HEK293T (cell line): Measurements from ENCODE around the gene GRIN2C.

Experiments used
- CTCF ChIA-PET: fragments of 350-600 bp; formaldehyde crosslinking; extraction: SDS; loops from one replicate; lab custom pipeline; 2021; ENCODE audit warnings: antibody characterized with exemption, inconsistent platforms; lab: Yijun Ruan, JAX
- POLR2A ChIA-PET: fragments of 350-600 bp; formaldehyde crosslinking; extraction: SDS; loops from one replicate; lab custom pipeline; 2020; ENCODE audit warnings: antibody characterized with exemption, inconsistent platforms; lab: Yijun Ruan, JAX
- DNase-seq: peaks from one replicate; pipeline ENCODE4 v3.0.0; 2012; ENCODE audit warnings: mixed read lengths; ENCODE audit errors: extremely low spot score
- ARNT ChIP-seq: fragments of 450-650 bp; IDR thresholded peaks from 2 replicates; pipeline ENCODE4 v1.6.1; 2017; ENCODE audit warnings: mild to moderate bottlenecking
- BHLHE40 ChIP-seq: fragments of 450-650 bp; IDR thresholded peaks from 2 replicates; pipeline ENCODE4 v1.6.1; 2016; ENCODE audit warnings: mild to moderate bottlenecking, moderate library complexity, borderline replicate concordance
- CTBP1 ChIP-seq: fragments of 450-650 bp; IDR thresholded peaks from 2 replicates; pipeline ENCODE4 v1.6.1; 2016; ENCODE audit warnings: borderline replicate concordance
- ELF4 ChIP-seq: fragments of 450-650 bp; IDR thresholded peaks from 2 replicates; pipeline ENCODE4 v1.6.1; 2017; ENCODE audit warnings: antibody characterized with exemption
- FOXA1 ChIP-seq: fragments of 450-650 bp; IDR thresholded peaks from 2 replicates; pipeline ENCODE4 v1.6.1; 2016; ENCODE audit warnings: mild to moderate bottlenecking
- FOXK2 ChIP-seq: fragments of 450-650 bp; IDR thresholded peaks from 2 replicates; pipeline ENCODE4 v1.6.1; 2016; ENCODE audit warnings: mild to moderate bottlenecking
- FOXM1 ChIP-seq: fragments of 450-650 bp; IDR thresholded peaks from 2 replicates; pipeline ENCODE4 v1.6.1; 2017; ENCODE audit warnings: mild to moderate bottlenecking, borderline replicate concordance
- HDGF ChIP-seq: fragments of 450-650 bp; IDR thresholded peaks from 2 replicates; pipeline ENCODE4 v1.6.1; 2017; ENCODE audit warnings: antibody characterized with exemption, borderline replicate concordance
- L3MBTL2 ChIP-seq: fragments of 450-650 bp; conservative IDR thresholded peaks from 2 replicates; pipeline ENCODE4 v1.6.1; 2016; ENCODE audit warnings: mild to moderate bottlenecking
- LEF1 ChIP-seq: fragments of 450-650 bp; IDR thresholded peaks from 2 replicates; pipeline ENCODE4 v1.6.1; 2017; ENCODE audit warnings: mild to moderate bottlenecking, borderline replicate concordance
- NFRKB ChIP-seq: fragments of 450-650 bp; IDR thresholded peaks from 2 replicates; pipeline ENCODE4 v1.6.1; 2016; ENCODE audit warnings: mild to moderate bottlenecking, moderate library complexity
- SP1 ChIP-seq: fragments of 450-650 bp; IDR thresholded peaks from 2 replicates; pipeline ENCODE4 v1.6.1; 2017
- SUZ12 ChIP-seq: fragments of 450-650 bp; IDR thresholded peaks from 2 replicates; pipeline ENCODE4 v1.6.1; 2016; ENCODE audit warnings: mild to moderate bottlenecking
- TARDBP ChIP-seq: fragments of 450-650 bp; IDR thresholded peaks from 2 replicates; pipeline ENCODE4 v1.6.1; 2016
- ZNF384 ChIP-seq: fragments of 450-650 bp; IDR thresholded peaks from 2 replicates; pipeline ENCODE4 v1.6.1; 2016
- TF ChIP-seq, protein P1 (sequence below): fragments of 450-650 bp; IDR thresholded peaks from 2 replicates; pipeline ENCODE4 v1.6.1; 2016

Gene GRIN2C

DNA sequence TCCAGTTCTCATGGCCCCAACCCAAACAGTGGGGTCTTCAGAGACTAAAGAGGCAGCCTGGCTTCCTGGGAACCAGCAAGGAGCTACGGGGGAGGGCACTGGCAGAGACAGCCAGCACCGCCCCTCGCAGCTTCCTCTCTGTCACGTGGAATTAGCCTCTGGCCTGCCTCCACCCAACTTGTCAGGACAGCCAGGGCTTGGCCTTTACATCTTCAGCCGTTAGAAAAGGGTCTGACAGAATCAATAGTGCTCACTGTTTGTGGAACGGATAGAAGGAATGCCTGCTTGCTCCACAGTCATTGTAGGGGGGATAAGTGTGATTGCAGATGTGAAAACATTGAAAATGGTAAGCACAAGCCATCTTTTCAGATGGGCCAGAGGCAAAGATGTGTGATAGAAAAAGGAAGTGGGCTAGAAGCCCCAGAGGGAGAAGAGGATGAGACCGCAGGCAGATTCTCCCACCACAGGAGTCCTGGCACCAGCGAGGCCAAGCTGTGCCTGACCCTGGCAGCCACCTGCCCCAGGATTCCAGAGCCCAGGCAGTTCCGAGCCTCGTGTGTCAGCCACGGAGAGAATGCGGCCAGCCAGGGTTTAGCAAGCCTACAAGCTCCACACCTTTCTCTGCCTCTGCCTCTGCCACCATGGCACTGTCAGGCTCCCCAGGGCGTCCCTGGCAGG lies 18.6 kb downstream of the GRIN2C start:
- ChIA-PET CTCF (interaction anchor here (0.8 kb wide), 2 partner anchors 17 to 201 kb away, joined by 3 read pairs; no protein-coding TSS in a partner anchor), POLR2A (interaction anchor here (0.9 to 1.1 kb wide), 2 partner anchors 11 to 364 kb away, joined by 3 read pairs; partner anchors contain the start of gene NUP85)

DNA sequence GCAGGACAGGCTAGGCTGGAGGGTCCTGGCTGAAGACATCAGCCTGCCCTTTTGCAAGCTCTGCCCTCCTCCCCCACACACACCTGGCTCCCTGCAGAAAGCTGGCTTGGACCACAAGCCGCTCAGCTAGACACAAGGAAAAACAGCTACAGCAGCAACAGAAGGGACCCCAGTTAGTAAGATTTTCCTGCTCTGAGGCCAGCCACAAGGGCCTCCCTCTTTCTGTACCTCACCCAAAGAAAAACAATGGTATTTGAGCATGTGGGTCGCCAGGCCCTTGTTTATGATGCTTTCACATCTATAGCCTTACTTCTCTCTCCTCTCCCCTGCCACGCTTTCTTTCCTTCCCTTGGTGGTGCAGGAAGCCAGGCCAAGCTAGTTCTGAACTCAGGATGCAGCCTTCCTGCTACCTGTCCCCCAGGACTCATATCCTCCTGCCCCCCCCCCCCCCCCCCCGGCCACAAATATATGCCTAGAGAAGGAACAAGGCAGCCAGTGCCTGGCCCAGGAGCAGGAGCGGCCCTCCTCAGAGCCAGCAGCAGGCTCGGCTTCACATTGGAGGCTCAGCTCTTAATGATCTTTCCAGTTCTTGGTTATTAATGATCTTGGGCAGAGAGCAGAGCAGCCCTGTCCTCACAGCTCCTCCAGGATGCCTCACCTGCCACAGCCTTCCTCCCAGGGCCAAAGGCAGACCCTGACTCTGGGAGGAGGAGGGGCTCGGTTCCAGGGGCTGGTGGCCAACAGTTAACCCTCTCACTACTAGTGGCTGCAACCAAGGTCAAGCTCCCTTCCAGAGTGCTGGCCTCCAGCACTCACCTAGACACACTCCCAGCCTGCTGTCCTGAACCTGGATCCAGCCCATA lies 19.5 kb downstream of the GRIN2C start:
- no peak for DNase-seq
- TF ChIP-seq SP1 (no peak), SUZ12 (no peak), CTBP1 (no peak), ELF4 (no peak), LEF1 (no peak), TARDBP (no peak), HDGF (no peak), ZNF384 (no peak), FOXA1 (no peak), L3MBTL2 (no peak), ARNT (no peak)
- TF ChIP-seq, protein P1, sequence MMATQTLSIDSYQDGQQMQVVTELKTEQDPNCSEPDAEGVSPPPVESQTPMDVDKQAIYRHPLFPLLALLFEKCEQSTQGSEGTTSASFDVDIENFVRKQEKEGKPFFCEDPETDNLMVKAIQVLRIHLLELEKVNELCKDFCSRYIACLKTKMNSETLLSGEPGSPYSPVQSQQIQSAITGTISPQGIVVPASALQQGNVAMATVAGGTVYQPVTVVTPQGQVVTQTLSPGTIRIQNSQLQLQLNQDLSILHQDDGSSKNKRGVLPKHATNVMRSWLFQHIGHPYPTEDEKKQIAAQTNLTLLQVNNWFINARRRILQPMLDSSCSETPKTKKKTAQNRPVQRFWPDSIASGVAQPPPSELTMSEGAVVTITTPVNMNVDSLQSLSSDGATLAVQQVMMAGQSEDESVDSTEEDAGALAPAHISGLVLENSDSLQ: no peak
- CTCF ChIA-PET: interaction anchor here (0.8 to 3.1 kb wide), 3 partner anchors 18 to 202 kb away, joined by 3 to 17 read pairs (median 3); no protein-coding TSS in a partner anchor
- POLR2A ChIA-PET: interaction anchor here (0.9 to 2.9 kb wide), 2 partner anchors 33 to 365 kb away, joined by 3 to 13 read pairs; partner anchors contain the start of genes FDXR and NUP85

More for the DNA sequence above, 18.6 kb downstream of the GRIN2C start:
- TF ChIP-seq ZNF384: no peak
- no peak for TF ChIP-seq SUZ12
- no peak for TF ChIP-seq FOXA1
- no peak for TF ChIP-seq CTBP1
- no peak for TF ChIP-seq FOXM1
- no peak for TF ChIP-seq NFRKB
- TF ChIP-seq, protein P1: no peak
- TF ChIP-seq HDGF: no peak
- no peak for TF ChIP-seq ELF4
- TF ChIP-seq L3MBTL2: no peak
- TF ChIP-seq BHLHE40: no peak
- TF ChIP-seq TARDBP: no peak
- no peak for TF ChIP-seq LEF1
- no peak for DNase-seq

DNA sequence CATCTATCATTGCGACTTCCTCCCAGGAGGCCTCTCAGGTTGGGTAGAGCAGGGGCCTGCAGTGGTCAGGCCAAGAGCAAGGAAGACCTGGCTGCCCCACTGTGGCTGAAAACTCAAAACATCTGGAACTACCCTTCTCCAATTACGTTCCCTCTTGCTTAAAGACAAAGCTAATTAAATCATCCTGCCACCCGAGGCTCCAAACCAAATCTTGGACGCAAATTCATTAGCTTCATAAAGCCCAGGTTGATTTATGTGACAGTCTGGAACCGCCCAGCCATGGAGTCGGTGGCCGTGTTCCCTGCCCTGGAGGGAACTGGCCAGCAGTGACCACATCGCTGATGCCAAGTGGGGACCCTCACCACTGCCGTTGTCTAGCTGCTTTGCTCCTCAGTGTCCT lies 21.4 kb downstream of the GRIN2C start:
- no peak for TF ChIP-seq SUZ12
- no peak for TF ChIP-seq FOXK2
- ChIA-PET POLR2A (interaction anchor here (0.8 to 2.9 kb wide), 4 partner anchors 14 to 35 kb away, joined by 3 to 13 read pairs (median 6); partner anchors contain the start of gene FDXR), CTCF (interaction anchor here (0.8 to 3.1 kb wide), 2 partner anchors 24 to 27 kb away, joined by 3 to 17 read pairs; no protein-coding TSS in a partner anchor)
- no peak for DNase-seq

DNA sequence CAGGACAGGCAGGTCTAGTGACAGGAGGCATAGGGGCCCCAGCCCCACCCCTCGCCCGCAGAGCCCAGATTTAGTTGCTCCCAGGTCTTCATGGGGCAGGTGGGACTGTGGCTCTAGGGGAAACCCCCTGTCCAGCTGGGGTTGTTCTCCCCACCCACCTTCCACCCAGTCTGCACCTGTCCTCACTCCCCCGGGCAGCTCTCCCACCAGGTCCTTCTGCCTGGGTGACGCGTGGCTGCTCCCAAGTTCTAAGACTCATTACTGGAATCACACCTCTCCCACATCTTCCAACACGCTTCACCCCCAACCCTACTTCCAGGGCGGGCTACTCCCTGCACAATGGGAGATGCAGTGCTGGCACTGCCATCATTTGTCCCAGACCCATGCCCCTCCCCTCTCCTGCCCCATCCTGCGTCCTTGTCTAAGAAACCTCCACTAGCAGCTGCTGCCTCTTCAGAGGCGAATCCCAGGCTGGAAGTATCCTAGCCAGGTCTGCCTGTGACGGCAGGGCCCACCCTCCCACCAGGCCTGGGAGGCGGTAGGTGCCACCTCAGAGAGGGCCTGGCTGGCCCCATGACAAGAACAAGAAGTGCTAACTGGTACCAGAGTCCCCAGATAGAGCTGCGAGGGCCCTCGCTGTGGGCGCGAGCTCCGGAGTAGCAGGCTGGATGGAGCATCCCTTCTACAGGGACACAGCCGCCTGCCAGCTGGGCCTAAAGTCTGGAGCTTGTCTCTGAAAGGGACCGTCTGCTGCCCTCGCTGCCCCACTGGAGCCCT lies 22.8 kb downstream of the GRIN2C start:
- ChIA-PET CTCF (interaction anchor here (1.4 kb wide), 1 partner anchor 22 kb away, joined by 5 read pairs; no protein-coding TSS in a partner anchor), POLR2A (interaction anchor here (1.2 to 2.6 kb wide), 2 partner anchors 15 to 16 kb away, joined by 4 to 9 read pairs; no protein-coding TSS in a partner anchor)
- no peak for TF ChIP-seq FOXM1
- no peak for TF ChIP-seq L3MBTL2
- TF ChIP-seq TARDBP: no peak
- no peak for TF ChIP-seq ELF4
- TF ChIP-seq, protein P1: no peak
- TF ChIP-seq SP1: no peak
- no peak for TF ChIP-seq BHLHE40
- TF ChIP-seq HDGF: no peak
- no peak for TF ChIP-seq NFRKB
- TF ChIP-seq SUZ12: no peak
- TF ChIP-seq CTBP1: no peak
- no peak for TF ChIP-seq FOXK2
- TF ChIP-seq ARNT: no peak
- no peak for TF ChIP-seq LEF1
- no peak for TF ChIP-seq ZNF384
- no peak for TF ChIP-seq FOXA1
- no peak for DNase-seq

DNA sequence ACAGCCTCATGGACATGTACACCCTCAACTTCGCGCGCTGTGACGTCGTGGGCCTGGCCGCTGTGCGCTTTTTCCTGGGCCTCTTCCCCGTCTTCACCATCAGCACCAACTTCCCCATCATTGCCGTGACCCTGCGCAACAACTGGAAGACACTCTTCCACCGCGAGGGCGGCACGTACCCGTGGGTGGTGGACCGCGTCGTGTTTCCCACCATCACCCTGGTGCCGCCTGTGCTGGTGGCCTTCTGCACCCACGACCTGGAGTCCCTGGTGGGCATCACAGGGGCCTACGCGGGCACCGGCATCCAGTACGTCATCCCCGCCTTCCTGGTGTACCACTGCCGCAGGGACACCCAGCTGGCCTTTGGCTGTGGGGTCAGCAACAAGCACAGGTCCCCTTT lies 23.5 kb downstream of the GRIN2C start:
- TF ChIP-seq ELF4 (no peak), NFRKB (no peak), LEF1 (no peak), FOXM1 (no peak), SUZ12 (no peak), FOXK2 (no peak), ZNF384 (no peak), CTBP1 (no peak), L3MBTL2 (no peak)
- ChIA-PET CTCF (no interaction called here), POLR2A (interaction anchor here (1.2 kb wide), 1 partner anchor 16 kb away, joined by 4 read pairs; no protein-coding TSS in a partner anchor)
- DNase-seq: no peak
